ENCODE data around the gene ADM2.
"Not testable (repeated sequence)": the region's sequence is repeated elsewhere in the genome, so short reads cannot be mapped to it uniquely, and the experiment has no call there.

Gene ADM2, protein sequence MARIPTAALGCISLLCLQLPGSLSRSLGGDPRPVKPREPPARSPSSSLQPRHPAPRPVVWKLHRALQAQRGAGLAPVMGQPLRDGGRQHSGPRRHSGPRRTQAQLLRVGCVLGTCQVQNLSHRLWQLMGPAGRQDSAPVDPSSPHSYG

DNA sequence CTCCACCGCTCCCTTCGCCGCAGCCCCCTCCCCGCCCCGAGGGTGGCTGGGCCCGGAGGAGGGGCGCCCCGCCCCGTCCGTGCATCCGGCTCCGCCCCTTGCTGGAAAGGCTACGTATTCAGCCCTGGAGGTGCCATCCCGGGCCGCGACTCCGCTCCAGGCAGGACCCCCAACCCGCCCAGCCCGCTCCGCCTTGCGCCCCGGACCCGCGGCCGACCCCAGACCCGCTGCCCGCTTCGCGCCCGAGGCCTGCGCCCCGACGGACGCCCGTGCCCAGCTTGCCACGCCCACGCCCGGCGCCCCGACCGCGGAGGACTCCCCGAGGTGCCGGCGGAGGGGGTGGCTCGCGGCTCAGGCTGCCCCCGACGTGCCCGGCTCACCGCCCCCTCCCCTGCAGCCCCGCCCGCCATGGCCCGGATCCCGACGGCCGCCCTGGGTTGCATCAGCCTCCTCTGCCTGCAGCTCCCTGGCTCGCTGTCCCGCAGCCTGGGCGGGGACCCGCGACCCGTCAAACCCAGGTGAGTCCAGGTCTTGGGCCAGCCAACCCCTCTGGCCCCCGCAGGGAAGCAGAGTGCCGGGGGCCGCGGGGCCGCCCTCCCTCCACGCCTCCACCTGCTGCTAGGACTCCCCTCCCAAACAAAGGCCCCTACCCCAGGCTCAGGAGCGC is at the start of gene ADM2:
ADM2 (plus strand) TSS at position 104 of the 667 bp plus-strand sequence; CDS start at position 409, 305 bp downstream.
- DNase-seq, result no peak

DNA sequence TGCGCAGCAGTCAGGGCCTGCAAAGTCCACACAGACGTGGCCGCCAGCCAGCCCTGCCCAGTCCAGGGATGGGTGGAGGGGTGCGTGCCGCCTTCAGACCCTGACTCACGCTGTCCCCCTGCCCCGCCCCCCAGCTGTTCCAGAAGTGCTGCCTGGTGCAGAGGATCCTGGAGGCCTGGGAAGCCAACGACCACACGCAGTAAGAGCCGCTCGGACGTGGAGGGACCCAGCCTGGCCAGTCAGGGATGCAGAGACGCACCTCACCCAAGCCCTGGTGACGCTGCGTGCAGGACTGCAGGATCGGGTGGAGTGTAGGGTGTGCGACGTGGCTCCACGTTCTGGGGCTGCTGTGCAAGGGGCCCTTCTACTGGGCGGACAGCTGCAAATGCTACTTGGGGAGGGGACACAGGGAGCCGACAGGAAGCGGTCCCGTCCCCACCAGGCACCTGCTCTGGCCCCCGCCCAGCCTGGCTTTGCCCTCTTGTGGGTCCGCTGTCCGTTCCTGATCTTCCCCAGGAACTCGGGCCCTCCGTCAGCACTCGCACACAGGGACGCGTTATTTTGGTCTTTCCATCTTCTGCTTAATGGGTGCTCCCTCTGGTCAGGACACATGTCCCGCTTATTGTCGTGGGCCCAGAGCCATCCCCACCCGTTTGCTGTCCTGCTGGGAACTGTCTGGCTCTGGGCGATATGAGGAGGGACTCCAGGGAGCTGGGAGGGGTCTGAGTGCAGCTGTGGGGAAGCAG is 49.0 kb upstream of the ADM2 start:
- no peak for DNase-seq

DNA sequence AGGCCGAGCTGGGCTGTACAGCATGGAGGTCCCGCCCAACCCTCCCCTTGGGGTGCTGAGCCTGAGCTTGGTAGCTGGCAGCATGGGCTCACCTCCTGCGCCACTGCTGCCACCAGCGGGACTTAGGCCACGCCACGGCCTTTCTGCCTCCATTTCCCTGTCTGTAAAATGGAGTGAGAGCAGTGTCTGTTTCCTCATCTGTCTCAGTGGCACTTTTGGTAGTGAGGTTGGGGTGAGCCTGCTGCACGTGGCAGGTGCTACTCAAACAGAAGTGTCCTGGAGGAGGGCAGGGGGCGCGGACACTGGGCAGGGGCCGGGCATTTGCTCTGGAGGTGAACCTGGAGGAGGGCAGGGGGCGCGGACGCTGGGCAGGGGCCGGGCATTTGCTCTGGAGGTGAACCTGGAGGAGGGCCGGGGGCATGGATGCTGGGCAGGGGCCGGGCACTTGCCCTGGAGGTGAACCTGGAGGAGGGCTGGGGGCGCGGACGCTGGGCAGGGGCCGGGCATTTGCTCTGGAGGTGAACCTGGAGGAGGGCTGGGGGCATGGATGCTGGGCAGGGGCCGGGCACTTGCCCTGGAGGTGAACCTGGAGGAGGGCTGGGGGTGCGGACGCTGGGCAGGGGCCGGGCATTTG is 48.3 kb upstream of the ADM2 start:
- not testable (repeated sequence) for DNase-seq

DNA sequence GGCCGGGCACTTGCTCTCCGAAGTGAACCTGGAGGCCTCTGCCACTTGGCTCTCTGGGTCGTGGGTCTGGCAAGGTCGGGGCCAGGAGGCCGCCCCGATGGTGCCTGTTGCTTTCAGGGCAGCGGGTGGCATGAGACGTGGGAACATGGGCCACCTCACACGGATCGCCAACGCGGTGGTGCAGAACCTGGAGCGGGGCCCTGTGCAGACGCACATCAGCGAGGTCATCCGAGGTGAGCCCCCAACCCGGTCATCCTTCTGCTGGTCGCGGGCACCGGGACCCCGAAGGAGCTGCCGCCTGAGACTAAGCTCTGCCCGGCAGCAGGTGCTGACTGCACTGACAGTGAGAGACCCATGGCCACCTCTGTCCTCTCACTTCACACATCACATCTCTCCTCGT is 46.5 kb upstream of the ADM2 start:
- DNase-seq, result no peak

DNA sequence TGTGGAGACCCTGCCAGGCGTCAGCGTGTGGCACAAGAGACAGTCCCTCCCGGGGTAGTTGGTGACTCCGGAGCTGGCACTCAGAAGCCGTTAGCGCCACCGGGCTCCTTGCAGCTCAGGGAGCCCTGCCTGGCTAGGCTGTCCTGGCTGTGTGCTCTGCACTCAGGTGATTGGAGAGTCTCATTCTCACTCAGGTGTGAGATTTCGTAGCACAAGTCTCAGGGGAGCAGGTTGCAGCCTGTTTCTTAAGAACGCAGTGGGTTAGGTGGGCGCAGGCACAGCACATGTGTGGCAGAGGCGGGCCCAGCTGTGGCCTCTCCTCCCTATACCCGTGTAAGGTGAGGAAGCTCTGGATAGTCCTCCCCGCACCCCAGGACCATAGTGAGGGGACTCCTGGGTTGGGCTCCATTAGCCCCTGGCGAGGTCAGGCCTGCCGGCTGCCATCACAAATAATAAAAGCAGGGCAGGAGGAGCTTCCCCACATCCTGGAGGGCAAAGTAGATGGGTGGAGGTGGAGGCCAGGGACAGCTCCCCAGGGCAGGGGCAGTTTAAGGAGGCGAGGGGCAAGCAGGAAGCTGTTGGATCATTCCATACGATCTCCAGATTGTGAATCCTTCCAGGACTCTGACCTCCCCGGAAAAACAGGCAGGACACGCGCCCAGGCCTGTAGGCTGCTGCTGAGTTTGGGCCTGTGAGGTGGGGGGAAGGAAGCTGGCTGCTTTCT is 45.9 kb upstream of the ADM2 start:
- no peak for DNase-seq

DNA sequence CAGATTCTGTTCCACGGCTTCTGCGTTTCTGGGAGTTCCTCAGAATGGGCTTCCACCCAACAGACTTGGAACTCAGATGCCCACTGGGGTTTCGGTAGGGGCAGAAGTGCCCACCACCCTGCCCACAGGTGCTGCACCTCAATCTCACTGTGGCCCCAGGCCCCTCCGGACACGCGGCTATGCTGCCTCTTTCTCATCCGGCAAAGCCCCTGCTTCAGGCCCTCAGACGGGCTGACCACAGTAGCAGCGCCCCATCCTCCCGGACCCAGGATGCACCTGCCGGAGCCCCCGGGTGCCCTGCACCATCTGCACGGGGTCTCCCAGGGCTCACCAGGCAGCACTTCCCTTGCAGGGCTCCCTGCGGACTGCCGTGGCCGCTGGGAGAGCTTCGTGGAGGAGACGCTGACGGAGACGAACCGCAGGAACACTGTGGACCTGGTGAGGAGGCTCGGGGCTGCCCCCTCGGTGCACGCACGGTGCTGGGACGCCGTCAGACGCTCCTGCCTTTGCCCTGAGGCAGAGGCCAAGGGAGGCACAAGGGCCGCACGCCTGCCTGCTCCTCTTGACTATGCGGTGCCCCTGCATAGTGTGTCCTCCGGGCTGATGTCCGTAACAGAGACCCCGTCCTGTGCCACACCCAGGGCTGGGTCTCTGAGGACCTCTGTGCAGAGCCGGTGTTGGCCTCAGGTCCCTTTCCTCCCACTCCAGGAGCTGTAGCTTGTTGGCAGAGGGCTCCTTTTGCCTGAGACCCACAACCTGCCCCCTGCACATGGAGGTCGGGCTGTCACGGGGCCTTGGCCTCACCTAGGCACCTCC is 45.1 kb upstream of the ADM2 start:
- no peak for DNase-seq

DNA sequence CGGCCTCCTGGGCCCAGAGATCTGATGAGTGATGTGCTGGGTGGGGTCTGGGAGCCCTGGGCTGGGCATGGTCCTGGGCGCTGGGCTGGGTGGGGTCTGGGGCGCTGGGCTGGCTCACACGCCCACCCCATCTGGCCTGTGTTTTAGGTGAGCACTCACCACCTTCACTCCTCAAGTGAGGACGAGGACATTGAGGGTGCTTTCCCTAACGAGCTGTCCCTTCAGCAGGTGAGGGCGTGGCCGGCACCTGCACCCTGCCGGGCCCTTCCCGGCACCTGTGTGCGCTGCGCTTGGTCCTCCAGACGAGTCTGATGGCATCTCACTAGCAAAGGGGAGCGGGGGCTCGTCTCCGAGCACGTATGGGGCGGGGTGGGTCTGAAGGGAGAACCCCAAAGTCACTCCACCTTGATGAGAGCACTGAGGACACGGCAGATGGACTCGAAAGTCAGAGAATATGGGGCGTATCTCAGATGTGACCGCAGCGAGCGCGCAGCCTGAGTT is 44.5 kb upstream of the ADM2 start:
- DNase-seq, result no peak

DNA sequence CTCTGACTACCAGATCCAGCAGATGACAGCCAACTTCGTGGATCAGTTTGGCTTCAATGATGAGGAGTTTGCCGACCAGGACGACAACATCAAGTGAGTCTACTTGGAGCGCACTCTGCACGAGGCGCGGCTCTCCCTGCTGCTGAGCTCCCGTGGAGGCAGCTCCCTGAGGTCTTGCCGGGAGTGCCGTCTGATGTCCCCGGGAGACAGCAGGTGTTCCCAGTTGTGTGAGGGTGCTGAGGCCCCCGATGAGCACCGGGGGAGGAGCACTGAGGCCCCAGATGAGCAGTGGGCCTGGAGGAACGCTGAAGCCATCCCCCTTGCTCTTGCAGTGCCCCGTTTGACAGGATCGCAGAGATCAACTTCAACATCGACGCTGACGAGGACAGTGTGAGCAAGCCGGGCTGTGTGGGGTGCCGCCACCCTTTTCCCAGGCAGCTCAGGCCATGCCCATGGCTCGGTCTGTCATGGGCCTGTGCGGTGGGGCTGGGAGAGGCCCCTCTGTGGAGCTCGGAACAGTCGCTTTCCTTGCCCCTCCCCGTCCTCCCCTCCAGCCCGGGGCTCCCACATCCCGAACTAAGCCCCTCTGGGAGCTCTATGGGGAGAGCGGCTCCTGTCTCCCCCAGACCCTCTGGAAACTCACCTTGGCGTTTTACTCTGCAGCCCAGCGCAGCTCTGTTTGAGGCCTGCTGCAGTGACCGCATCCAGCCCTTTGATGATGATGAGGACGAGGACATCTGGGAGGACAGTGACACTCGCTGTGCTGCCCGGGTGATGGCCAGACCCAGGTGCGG is 43.6 kb upstream of the ADM2 start:
- no peak for DNase-seq

DNA sequence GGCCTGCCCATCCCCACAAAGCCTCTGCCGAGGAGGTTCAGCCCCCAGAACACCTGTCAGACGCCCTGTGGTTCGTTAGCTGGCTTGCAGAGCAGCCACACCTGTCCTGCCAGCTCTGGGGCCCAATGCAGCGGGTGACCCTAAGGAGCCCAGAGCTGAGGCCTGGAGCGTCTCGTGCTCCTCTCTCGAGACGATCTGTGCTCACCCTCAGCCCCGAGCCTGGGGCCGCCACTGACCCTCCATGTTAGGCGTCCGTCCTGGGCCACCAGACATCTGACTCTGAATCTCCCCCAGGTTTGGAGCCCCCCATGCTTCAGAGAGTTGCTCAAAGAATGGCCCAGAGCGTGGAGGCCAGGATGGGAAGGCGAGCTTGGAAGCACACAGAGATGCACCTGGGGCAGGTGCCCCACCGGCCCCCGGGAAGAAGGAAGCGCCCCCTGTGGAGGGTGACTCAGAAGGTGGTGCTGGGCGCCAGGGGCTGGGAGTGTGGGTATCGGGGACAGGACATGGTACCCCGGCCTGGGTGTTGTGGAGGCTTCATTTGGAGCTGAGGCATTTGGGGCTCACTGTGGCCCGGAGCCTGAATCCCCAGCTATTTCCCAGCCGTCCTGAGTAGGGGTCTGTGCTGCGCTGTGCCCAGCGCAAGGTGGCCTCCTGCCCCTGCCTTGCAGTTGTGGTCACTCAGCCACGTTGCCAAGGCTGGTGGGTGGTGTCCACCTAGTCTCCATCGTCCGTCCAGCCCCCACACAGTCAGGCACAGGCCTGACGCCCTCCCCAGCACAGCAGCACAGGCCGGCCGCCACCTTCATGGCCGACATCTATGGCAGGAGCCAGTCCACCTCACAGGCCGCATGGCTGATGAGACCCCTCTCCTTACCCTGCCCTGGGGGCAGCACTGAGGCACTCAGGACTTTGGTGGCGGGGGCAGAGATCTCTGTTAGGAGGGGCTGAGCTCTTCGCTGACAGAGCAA is 42.8 kb upstream of the ADM2 start:
- no peak for DNase-seq

DNA sequence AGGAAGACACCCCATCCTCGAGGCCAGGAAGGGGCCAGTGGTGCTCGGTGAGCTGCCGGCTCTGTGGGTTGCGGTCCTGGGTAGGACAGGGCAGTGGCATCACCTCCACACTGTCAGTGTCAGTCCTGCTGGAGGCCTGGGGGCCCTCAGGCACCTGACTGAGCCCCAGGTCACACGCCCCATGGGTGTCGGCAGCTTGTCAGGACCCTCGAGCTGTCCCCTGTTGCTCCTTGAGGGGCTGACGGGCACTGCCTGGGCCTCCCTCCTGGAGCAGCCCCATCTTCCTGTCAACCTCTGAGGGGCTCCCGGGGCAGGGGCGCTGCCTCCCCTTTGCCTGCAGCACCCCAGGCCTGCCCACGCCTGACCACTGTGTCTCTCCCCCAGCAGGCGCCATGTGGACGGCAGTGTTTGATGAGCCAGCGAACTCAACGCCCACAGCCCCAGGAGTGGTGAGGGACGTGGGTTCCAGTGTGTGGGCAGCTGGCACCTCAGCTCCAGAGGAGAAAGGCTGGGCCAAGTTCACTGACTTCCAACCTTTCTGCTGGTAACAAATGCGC is 42.0 kb upstream of the ADM2 start:
- no peak for DNase-seq

DNA sequence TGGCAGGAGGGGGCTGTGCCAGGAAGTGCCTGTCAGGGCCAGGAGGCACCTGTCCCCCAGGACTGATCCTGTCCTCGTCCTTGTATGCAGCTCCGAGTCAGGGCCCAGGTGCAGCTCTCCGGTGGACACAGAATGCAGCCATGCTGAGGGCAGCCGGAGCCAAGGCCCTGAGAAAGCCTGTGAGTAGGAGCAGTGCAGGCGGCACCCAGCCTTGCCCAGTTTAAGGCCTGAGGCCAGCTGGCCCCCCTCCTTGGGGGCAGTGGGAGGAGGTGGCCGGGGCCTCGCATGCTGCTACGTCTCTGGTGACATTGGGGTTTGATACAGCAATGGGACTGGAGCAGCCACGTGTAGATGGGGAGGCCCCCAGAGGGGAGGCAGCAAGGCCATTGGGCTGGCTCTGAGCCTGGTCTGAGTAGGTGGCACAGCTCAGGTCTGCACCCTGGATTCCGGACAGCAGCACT is 41.4 kb upstream of the ADM2 start:
- no peak for DNase-seq

DNA sequence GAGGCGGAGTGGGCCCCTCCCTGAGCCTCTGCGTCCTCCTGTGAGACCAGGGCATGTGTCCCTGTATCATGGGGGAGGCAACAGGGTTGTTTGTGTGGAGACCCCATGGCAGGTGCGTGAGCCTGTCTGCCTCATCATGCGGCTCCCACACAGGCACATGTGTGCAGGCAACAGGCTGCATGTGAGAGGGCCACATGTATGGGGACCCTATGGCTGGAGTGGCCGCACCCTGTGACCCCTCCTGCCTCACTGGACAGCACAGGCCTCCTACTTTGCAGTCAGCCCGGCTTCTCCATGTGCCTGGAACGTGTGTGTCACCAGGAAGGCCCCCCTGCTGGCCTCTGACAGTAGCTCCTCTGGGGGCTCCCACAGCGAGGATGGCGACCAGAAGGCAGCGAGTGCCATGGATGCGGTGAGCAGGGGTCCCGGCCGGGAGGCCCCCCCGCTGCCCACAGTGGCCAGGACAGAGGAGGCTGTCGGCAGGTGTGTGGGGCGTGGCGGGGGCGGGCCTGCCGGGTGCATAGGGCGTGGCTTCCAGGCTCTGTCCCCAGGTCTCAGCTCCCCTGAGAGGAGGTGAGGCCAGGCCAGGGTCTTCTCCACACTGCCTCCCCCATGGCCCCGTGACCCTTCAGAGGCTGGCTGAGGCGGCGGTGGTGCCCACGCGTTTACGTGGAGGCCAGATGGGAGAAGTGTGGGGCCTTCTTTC is 40.6 kb upstream of the ADM2 start:
- no peak for DNase-seq

DNA sequence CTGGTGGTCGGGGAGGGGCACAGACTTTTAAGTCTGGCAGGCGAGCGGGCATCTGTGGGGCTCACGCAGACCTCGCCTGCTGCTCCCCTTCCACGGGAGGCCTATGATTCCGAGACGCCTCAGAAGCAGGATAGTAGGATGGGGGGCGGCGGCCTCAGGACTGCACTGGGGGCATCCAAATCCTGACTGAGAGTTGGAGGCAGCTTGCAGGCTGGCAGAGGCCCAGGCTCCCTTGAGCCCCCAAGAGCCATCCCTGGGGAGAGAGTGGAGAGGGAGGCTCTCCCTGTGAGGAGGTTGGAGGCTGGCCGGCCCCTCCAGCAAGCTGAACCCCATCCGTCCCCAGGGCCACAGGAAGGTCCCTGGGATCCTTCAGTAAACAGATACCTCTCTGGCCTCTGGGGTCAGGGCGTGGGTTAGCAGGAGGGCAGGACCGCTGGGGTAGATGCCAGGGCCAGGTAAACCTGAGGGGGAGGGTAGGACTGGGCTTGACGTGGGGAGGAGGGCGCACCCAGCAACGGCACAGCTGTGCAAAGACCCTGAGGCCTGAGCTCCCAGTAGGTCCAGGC is 39.8 kb upstream of the ADM2 start:
- no peak for DNase-seq

DNA sequence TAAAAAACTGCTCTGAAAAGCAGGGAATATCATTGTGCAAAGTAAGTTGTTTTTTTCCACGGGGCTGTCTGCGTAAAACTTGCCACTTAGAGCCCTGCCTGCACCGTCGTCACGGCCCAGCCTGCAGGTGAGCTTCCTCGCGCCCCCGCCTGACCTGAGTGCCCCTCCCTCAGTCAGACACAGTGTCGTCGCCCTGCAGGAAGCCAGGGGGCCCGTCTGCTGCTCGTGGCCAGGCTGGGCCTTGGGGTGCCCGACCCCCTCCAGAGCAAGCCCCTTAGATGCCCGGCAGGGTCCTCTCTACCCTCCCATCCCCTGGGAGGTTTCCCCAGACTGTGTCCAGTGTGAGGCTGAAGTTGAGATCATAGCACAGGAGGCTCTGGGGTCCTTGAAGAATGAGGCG is 38.1 kb upstream of the ADM2 start:
- no peak for DNase-seq

DNA sequence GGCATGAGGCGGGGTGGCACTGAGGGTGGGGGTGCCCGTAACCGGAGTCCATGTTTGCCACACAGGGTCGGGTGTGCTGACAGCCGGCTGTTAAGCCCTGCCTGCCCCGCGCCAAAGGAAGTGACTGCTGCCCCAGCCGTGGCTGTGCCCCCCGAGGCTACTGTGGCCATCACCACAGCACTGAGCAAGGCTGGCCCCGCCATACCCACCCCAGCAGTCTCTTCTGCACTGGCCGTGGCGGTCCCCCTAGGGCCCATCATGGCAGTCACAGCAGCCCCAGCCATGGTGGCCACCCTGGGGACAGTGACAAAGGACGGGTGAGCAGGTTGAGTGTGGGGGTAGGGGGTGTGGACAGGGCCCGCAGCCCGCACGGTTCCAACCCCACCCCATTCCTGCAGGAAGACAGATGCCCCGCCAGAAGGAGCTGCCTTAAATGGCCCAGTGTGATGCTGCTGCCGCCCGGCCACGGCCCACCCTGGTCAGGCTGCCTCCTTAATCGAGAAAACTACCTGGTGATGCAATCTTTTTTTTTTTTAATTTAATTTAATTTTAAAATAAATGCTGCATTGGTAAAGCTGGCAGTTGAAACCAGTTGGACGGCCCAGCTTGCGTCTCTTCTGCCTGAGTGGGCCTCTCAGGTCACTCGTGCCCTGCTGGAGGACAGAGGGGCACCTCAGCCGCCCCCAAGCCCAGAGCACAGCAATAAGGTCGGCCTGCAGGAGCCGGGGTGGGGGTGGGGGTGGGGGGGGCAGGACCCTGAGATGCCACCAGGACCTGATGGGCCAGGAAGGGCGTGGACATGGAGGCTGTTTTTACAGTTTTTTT is 37.3 kb upstream of the ADM2 start:
- no peak for DNase-seq

DNA sequence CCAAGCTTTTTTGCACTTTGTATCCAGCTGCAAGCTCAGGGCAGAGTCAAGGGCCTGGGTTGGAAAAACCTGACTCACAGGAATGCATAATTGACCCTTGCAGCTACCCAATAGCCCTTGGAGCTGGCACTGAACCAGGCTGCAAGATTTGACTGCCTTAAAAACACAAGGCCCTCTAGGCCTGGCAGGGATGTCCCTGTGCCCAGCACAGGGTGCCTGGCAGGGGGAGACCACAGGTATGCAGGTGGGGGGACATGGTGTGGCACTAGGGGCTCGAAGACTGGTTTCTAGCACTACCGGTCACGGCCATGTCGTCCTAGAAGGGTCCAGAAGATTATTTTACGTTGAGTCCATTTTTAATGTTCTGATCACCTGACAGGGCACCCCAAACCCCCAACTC is 36.7 kb upstream of the ADM2 start:
- DNase-seq, result no peak

DNA sequence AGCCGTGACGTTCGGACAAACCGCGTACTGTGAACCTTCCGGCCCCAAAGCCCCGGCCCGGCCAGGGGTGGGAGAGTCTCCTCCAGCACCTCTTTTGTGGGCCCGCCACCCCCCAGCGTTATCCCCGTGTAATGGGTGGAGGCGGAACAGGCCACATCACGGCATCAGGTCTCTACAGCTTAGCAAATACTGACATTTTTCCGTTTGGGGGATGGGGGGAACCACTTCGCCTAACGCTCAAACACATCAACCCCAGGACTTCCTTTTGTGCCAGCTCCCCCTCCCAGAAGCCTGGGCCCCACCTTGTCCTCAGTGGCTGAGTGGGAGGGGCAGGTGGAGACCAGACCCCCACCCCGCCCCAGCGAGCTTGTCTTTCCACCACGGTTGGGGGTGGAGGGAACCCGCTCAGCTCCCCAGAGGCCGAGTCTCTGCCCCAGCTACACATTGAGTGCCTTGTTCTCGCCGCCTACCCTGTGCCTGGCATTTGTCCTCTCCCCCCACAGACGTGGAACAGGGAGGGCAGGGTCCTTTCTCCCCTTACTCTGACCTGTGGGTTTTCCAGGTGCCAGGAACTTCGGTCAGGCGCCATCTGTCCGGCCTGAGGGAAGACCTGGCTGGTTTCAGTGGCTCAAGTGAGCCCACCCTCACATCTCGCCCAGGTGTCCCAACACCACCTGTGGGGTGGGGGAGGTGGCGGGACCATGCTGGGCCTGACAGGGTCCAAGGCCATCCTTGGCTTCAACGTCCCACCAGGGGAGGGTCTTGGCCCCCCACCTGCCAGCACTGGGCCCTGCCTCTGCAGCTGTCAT is 36.1 kb upstream of the ADM2 start:
- no peak for DNase-seq

Data from NCI-H187 treated with DMSO at 0.1 percent for 48 hours (cell line).